ENCODE results near the gene TBC1D2.

The TBC1D2 gene

DNA sequence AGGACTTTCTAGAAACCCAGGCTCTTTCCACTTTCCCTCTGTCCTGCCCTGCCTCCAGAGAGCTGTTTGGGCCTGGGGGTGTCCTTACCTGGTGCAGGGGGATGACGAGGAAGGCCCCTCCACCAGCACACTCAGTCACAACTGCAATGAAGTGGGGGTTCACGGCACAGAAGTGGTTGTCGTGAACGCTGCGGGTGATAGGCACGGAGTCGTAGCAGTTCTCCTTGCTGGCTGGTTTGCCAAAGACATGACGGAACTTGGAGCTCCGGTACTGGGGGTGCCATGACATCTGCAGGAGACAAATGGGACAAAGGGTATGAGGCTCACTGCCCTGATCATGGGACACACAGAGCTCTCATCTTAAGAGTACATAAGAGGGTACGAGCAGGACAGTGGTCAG, 98.1 kb downstream of the TBC1D2 start:
- DNase-seq = no peak

DNA sequence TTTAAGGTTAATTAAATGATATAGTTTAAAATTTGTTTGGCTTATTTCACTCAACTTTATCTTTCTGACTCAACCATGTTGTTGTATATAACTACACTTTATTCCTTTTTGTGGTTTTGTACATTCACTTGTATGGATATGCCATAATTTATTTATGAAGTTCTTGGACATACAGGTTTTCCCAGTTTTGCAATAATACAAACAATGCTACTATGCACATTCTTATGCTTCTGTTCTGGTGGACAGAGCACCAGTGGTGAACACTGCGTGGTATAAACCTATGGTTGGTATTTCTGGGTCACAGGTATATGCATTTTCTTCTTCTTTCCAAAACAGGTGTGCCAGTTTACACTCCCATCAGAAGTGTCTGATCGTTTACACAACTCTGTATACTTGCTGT, 100.8 kb downstream of the TBC1D2 start:
- DNase-seq = no peak

DNA sequence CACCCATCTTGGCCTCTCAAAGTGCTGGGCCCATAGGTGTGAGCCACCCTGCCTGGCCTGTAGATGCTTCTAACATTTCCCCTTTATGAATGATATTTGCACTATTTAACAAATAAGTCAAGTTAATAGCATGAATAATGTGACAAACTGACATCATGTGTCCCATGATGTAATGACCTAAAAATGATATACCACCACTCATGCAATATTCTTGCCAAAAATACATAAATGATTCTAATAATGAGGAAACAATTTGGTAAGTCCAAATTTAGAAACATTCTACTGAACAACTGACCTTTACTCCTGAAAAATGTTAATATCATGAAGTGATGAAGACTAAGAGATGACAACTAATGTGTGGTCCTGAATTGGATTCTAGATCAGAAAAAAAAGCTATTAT, 102.9 kb downstream of the TBC1D2 start:
- no peak for DNase-seq

DNA sequence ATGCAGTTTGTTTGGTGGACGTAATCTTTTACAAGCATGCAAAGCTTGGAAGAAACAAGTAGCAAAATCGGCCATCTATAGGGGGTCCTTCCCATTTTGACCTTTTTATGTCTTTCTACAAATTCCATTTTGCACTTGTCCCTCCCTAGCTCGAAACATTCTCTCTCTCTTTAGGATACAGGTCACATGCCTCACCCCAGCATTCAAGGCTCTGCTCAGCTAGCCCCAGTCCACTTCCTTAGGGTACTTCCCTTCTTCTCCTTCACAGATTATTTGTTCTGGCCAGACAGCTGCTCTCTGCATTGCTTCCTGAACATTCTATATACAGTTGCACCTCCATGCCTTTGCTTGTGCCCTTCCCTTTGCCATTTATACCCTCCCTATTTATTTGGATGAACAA, 104.7 kb downstream of the TBC1D2 start:
- no peak for DNase-seq

DNA sequence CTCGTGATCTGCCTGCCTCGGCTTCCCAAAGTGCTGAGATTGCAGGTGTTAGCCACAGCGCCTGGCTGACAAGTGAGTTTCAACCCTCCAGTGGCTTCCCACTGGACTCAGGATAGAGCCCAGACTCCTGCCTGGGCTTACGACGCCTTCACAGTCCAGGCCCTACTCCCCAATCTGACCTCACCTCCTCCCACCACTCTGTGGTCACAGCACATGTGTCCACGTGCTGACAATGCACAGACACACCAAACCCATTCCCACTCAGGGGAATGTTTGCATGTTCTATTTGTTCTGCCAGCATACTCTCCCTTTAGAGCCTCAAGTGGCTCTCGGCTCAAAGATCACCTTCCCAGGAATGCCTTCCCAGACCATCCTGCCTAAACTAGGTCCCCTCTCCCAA, 105.3 kb downstream of the TBC1D2 start:
- no peak for DNase-seq

GRCh38 chr9:98149422-98149821, 106.0 kb downstream of the TBC1D2 start:
- DNase-seq = no peak

All from OCI-M1 (cell line).